ENCODE results near the gene JAZF1. TPM values are rescaled to one million over a fixed set of nuclear protein-coding genes. Genes with fewer than 3 reads are reported as not detected.

Gene JAZF1
- total and polyA plus RNA-seq, 2 of the 4 experiments (the other 2 are of a cell fraction), result 8.4 to 10.5 TPM

GRCh38 chr7:28018856-28019465 lies 161.6 kb downstream of the JAZF1 start (continued):
- no peak for TF ChIP-seq POLR2A (IDR thresholded peaks at IDR 0.05; ENCODE audit: low read depth, low read length)

- no peak overlapping the region for H3K56ac ChIP-seq (ENCODE audit: extremely low read depth, insufficient read depth, low read length)
- no peak overlapping the region for H3K14ac ChIP-seq (replicated peaks; ENCODE audit: low read depth, low read length)
- no peak overlapping the region for H3K4me2 ChIP-seq (ENCODE audit: low read depth, low read length)
- H4K91ac ChIP-seq (ENCODE audit: insufficient read depth, low read depth, low read length), result no peak overlapping the region
- no TSS peak for BruUV-seq (replicated peaks)
- DNase-seq (peak; percentile 70), ATAC-seq (ENCODE audit: low read depth) (peak; percentile 61)
- no peak overlapping the region for H2AK5ac ChIP-seq (ENCODE audit: low read depth, low read length)
- H2BK20ac ChIP-seq (ENCODE audit: low read depth, low read length), result no peak overlapping the region
- H3K18ac ChIP-seq (ENCODE audit: low read depth, low read length), result no peak overlapping the region
- no peak overlapping the region for H4K5ac ChIP-seq (ENCODE audit: low read depth, low read length)
- dilution Hi-C loops (cut with HindIII; ENCODE audit: low sequenced_read_pairs, unreplicated experiment), result no loop called here
- H2BK120ac ChIP-seq (ENCODE audit: low read depth, low read length), result no peak overlapping the region
- H3K27ac ChIP-seq (ENCODE audit: insufficient read depth, low read length), result no peak overlapping the region
- H3K79me1 ChIP-seq (ENCODE audit: low read depth in 1 of 2, low read length in 2 of 2), result peaks cover 7 to 59% of the 10 kb centered on the region in 2 experiments; a peak in 3 of 4 replicates
- no peak overlapping the region for H3K9ac ChIP-seq (ENCODE audit: low read depth, low read length)
- H2AK9ac ChIP-seq (replicated peaks; ENCODE audit: low read depth, low read length, poor library complexity), result no peak overlapping the region
- H3K4ac ChIP-seq (ENCODE audit: low read depth, low read length), result no peak overlapping the region
- ChIA-PET CTCF (no interaction called here), POLR2A (ENCODE audit: unreplicated experiment) (no interaction called here)
- WGBS, 2 experiments (ENCODE audit: extremely low coverage in 2 of 2, insufficient read length in 1 of 2), result no CpG with 5 or more reads among the region's 5 CpGs
- no peaks in the 10 kb centered on the region for H3K9me3 ChIP-seq (ENCODE audit: control insufficient read depth, insufficient read depth, low read length)
- no peak overlapping the region for H3K4me3 ChIP-seq (ENCODE audit: insufficient read depth, low read depth, low read length)
- 0 out of 2 replicates have a peak, but pooled peaks cover 2% of the 10 kb centered on the region for H3K36me3 ChIP-seq (ENCODE audit: control insufficient read depth, insufficient read depth, low read length)
- intact Hi-C loops (cut with micrococcal nuclease), result loop anchor here (2.0 kb wide), 1 partner anchor 98 kb away; no protein-coding TSS in a partner anchor
- no peak overlapping the region for H2AFZ ChIP-seq (replicated peaks; ENCODE audit: low read length, poor library complexity)
- no peak overlapping the region for H2BK15ac ChIP-seq (ENCODE audit: low read depth, low read length)
- H3K23ac ChIP-seq (ENCODE audit: low read depth, low read length), result no peak overlapping the region
- H3K4me1 ChIP-seq (ENCODE audit: control insufficient read depth, insufficient read depth, low read length), result peaks cover 12% of the 10 kb centered on the region
- H3K27me3 ChIP-seq (ENCODE audit: control insufficient read depth, insufficient read depth, low read length), result no peaks in the 10 kb centered on the region
- peaks cover 6% of the 10 kb centered on the region for H3K9me1 ChIP-seq (ENCODE audit: insufficient read depth, low read length)
- in situ Hi-C loops (cut with MboI; ENCODE audit: low sequenced_read_pairs), result loop anchor here (25.0 kb wide), 1 partner anchor 231 kb away; no protein-coding TSS in a partner anchor
- H2BK5ac ChIP-seq (ENCODE audit: low read depth, low read length, poor library complexity, severe bottlenecking), result no peak overlapping the region
- H4K8ac ChIP-seq (ENCODE audit: low read depth in 2 of 2, low read length in 2 of 2), result no peak overlapping the region
- peaks cover 24% of the 10 kb centered on the region; the same call in 1 of the 2 replicates for H4K20me1 ChIP-seq (ENCODE audit: insufficient read depth, low read length)
- TF ChIP-seq FOS (IDR thresholded peaks at IDR 0.05; ENCODE audit: low read depth, low read length) (no peak), MXI1 (IDR thresholded peaks at IDR 0.05; ENCODE audit: borderline replicate concordance, low read depth, low read length) (no peak), MAZ (IDR thresholded peaks at IDR 0.05; ENCODE audit: borderline replicate concordance, low read depth, low read length) (no peak), CHD1 (IDR thresholded peaks at IDR 0.05; ENCODE audit: low read depth, low read length) (no peak), CEBPB (IDR thresholded peaks at IDR 0.05; ENCODE audit: low read depth, low read length) (no peak), BHLHE40 (IDR thresholded peaks at IDR 0.05; ENCODE audit: low read depth, low read length) (no peak), NFE2L2 (IDR thresholded peaks at IDR 0.05; ENCODE audit: low read depth, low read length) (no peak), CTCF (conservative IDR thresholded peaks at IDR 0.05; ENCODE audit: low read depth, low read length) (no peak), SMC3 (IDR thresholded peaks at IDR 0.05; ENCODE audit: low read depth, low read length) (no peak), POLR2A (IDR thresholded peaks at IDR 0.05; ENCODE audit: low read depth, low read length) (no peak), RFX5 (IDR thresholded peaks at IDR 0.05; ENCODE audit: low read depth, low read length) (no peak), RCOR1 (IDR thresholded peaks at IDR 0.05; ENCODE audit: insufficient replicate concordance, low read length) (no peak), RAD21 (IDR thresholded peaks at IDR 0.05; ENCODE audit: low read length) (no peak), ELK1 (IDR thresholded peaks at IDR 0.05; ENCODE audit: borderline replicate concordance, low read depth, low read length) (no peak), MAFK (IDR thresholded peaks at IDR 0.05; ENCODE audit: low read depth, low read length) (no peak)
Measured at GRCh38 chr7:28018446-28018845, 162.1 kb downstream of the JAZF1 start.

Measured in IMR-90 (cell line).